Measurements from ENCODE around the gene CFAP61.
A peak's percentile ranks its signal among the peaks of the same experiment; 100 is the strongest.
"Not testable (repeated sequence)": the region's sequence is repeated elsewhere in the genome, so short reads cannot be mapped to it uniquely, and the experiment has no call there.

Gene CFAP61

GRCh38 chr20:20052074-20052970 lies at the start of gene CFAP61, which contains the start of gene CRNKL1:
Gene CFAP61 (plus strand): TSS chr20:20052532. CDS start chr20:20056654, 4,122 bp downstream.
Gene CRNKL1 (minus strand): TSS chr20:20052466. CDS start chr20:20052342, 124 bp downstream.
- DNase-seq = peak; percentile 96

- DNase-seq = no peak
Observed at GRCh38 chr20:20003031-20003954, 49.0 kb upstream of the CFAP61 start.

GRCh38 chr20:20003955-20004322 lies 48.4 kb upstream of the CFAP61 start:
- not testable (repeated sequence) for DNase-seq

GRCh38 chr20:20005342-20005741 lies 47.0 kb upstream of the CFAP61 start:
- no peak for DNase-seq

DNA sequence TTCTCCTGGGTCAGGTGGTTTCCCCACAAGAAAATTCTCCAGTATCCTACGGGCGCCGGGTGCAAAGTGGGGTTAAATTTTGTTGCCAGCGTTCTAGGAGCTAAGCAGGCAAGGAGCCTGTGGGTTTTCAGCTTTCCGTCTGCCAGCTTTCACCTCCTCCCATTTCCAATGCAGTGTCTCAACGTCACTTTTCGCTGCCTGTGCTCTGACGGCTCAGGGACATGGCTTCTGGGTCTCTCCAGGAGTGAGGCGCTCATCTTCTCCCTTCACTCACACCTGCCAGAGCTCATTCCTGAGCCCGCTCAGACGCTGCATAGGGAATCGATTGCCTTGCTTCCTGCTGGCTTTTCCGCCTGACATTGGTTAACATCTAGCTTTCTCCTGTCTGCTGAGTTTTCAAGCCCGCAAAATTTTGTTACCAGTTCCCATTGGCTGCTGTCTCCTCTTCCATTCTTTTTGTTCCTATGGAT lies 42.5 kb upstream of the CFAP61 start:
- no peak for DNase-seq

GRCh38 chr20:20010639-20011500 lies 41.5 kb upstream of the CFAP61 start:
- peak; percentile 38 for DNase-seq

GRCh38 chr20:20012541-20012940 lies 39.8 kb upstream of the CFAP61 start:
- DNase-seq = no peak

- peak; percentile 4 for DNase-seq
Observed at GRCh38 chr20:20014659-20015058, 37.7 kb upstream of the CFAP61 start.

DNA sequence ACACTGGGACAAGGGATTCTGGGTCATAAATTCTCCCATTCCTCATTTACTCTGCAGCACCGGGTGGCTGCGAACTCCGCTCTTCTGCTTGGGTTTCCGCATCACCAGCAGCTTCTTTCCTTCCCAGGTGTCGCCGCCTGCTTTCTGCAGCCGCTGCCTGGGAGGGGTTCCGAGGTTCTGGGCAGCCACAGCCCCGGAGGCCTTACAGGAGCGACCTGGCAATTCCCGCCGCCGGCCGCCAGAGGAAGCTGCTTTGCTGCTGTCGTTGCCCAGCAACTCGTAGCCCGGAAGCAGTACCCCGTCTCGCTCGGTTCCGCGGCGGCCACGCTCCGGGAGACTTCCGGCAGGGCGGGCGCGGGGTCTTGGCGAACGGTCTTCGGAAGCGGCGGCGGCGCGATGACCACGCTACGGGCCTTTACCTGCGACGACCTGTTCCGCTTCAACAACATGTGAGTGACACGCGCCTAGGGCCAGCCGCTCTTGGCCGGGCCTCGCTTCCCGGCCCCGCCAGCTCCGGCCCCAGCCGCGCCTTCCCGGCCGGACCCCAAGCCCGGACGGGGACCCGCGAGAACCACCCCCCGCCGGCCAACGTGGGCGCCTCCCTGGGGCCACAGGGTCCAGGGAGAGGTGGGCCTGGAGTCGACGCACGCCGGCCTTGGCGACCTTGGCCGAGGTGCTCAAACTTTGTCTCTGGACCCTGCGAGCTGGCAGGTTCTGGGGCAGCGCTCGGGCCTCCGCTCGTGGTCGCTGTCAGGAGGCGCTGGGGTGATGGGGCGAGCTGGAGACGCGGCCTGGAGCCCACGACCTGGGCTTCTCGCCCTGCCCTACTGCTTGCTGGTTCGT lies 35.1 kb upstream of the CFAP61 start, which contains the start of gene NAA20:
Gene NAA20, plus strand, starts transcription at position 362 of the 843 bp plus-strand sequence. Its CDS starts 35 bp downstream, at position 397.
- DNase-seq = peak; percentile 89

DNA sequence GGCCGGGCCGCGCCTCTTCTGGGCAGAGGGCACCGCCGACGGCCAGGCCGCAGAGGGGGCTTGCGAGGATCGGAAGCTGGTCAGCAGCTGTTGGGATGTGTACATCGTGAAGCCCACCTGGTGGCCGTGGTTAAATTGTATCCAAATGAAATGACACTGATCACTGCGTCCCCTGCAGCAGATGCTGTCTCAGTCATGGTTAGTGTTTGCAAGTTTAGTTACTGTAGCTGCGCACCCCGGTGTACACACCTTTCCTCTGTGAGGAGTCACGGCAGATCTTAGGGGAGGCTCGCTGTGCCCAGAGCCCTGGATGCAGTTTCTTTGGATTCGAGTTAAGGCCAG lies 34.5 kb upstream of the CFAP61 start:
- no peak for DNase-seq

- DNase-seq = no peak
Observed at GRCh38 chr20:20018366-20018765, 34.0 kb upstream of the CFAP61 start.

- DNase-seq = no peak
Observed at GRCh38 chr20:20019123-20019522, 33.2 kb upstream of the CFAP61 start.

DNA sequence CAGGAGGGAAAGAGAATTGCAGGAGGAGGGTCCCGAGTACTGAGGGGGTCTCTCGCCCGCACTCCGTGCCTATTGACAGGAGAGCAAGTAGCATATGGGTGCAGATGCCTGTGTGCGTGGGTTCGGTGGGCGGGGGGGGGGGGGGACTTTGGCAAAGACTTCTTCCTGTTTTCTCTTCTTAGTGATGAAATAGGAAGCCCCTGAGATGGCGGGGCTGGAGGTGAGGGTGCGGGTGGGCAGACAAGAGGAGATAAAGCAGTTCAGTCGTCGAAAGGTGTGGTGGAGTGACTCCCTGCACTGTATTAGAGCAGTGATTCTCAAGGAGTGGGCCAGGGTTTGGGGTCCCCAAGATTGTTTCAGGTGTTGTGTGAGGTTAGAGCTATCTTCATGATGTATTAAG lies 31.4 kb upstream of the CFAP61 start:
- DNase-seq = no peak

DNA sequence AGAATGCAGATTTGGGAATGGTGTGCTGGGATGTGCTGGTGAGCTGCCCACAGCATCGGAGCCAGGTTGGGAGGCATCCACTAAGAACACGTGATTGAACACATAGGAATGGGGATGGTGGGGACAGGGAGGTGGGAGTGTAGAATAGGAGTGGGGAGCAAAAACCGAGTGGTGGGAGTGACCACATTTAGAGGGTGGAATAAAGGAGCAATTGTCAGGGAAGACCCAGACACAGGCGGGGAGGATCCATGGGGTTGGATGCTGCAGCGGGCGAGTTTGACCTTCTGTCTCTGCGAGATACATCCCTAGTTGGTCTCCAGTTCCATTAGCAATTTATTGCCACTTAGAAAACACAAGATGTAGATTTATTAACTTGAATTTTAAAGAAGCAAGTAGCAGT lies 30.5 kb upstream of the CFAP61 start:
- DNase-seq = no peak

DNA sequence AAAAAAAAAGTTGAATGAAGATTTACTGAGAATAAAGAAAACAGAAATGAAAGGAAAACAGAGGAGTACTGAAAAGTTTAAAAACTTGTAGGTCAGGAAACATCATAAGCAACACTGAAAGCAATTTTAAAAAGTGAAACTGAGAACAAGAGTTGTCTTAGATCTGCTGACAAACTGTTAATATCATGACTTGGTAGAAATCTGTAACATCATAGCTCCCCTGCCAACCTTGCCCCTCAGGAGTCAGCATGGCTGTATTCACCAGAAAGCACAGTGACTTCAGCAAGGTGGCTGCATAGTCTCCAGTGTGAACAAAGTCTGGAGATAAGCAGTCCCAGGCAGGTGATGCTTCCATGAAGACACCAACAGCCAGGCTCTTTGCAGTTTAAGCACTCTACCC lies 29.8 kb upstream of the CFAP61 start:
- DNase-seq = no peak

DNA sequence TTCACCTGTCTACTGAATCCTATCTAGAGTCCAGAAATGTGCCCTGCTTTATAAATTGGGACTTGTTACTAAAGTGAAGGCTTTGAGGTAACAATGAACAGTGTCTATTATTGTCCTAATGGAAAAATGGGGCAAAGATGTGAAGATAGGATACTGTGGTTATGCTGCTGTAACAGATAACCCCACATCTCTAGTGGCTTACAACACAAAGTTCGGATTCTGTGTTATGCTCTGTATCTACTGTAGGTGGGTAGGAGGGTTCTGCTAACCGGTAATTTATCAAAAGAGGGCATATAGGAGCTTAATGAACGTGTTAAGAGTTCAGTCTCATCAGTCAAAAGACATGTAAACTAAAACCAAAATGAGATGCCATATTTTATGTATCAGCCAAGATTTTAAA lies 28.9 kb upstream of the CFAP61 start:
- DNase-seq = no peak

- DNase-seq = no peak
Observed at GRCh38 chr20:20024942-20025341, 27.4 kb upstream of the CFAP61 start.

- no peak for DNase-seq
Observed at GRCh38 chr20:20027284-20027683, 25.0 kb upstream of the CFAP61 start.

DNA sequence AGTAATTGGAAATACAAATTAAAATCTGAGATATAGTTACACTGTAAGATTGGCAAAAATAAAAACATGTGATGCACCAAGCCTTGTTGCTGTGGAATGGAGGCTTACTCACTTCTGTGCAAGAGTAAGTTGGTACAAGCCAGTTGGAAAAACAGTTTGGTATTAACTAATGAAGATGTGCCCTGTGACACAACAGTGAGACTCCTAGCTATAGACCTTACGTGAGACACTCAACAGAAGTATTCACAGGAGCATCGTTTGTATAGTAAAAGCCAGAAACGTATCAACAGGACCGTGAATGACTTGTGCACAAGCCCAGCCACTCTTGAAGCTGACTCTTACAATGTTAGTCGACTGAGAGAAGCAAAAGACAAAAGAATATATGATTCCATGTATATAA lies 20.5 kb upstream of the CFAP61 start:
- no peak for DNase-seq

DNA sequence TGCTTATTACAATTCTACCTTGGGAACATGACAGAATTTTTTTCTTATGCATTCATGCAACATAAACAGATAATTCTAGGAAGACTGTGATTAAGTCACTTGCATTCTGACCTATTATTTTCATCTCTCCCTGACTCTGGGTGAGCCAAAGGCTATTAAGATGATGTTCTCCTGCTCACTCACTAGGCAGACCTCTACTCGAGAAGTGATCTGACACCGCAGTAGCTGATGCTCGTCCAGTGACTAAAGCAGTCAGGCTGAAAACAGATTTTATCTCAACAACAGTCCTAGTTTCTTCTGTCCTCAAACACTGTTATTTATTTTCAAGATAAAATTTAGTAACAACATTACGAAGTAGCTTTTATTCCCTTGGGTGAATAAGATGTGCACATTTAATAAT lies 17.8 kb upstream of the CFAP61 start:
- DNase-seq = no peak

- no peak for DNase-seq
Observed at GRCh38 chr20:20036756-20037155, 15.6 kb upstream of the CFAP61 start.

GRCh38 chr20:20037960-20038359 lies 14.4 kb upstream of the CFAP61 start:
- no peak for DNase-seq

All from NCI-H1436 (cell line).